Neutrophil (primary cell): Measurements from ENCODE around the gene ZNF648.

Experiments
- H3K27ac ChIP-seq: fragments of 200-600 bp; sonication (generic); 2 replicates; pipeline ENCODE4 v1.5.1; 2016; ENCODE audit warnings: mild to moderate bottlenecking, moderate library complexity
- H3K27me3 ChIP-seq: fragments of 200-600 bp; sonication (generic); 2 replicates; pipeline ENCODE4 v1.6.0; 2016; ENCODE audit warnings: mild to moderate bottlenecking
- H3K36me3 ChIP-seq: fragments of 200-600 bp; sonication (generic); 2 replicates; pipeline ENCODE4 v1.5.1; 2017
- H3K4me1 ChIP-seq, 2 experiments: fragments of 200-600 bp in 1 of 2; sonication (generic) in 1 of 2; 1 replicate in 1 of 2; 2 replicates in 1 of 2; pipeline versions ENCODE4 v1.5.1 to v1.6.1; 2013 to 2016; ENCODE audit warnings: low read depth in 1 of 2, low read length in 1 of 2, mild to moderate bottlenecking in 1 of 2, moderate library complexity in 1 of 2; ENCODE audit not compliant: control insufficient read depth in 1 of 2, insufficient read depth in 1 of 2
- H3K4me3 ChIP-seq, 2 experiments: fragments of 200-600 bp in 1 of 2; sonication (generic) in 1 of 2; 1 replicate in 1 of 2; 2 replicates in 1 of 2; pipeline ENCODE4 v1.5.1; 2013 to 2016; ENCODE audit warnings: low read depth in 1 of 2, low read length in 1 of 2, mild to moderate bottlenecking in 1 of 2, moderate library complexity in 1 of 2
- H3K9me3 ChIP-seq: fragments of 200-600 bp; sonication (generic); 2 replicates; pipeline ENCODE4 v1.5.1; 2016
- CTCF ChIP-seq: fragments of 200-600 bp; sonication (generic); IDR thresholded peaks from 2 replicates; pipeline ENCODE4 v1.5.1; 2016; ENCODE audit warnings: antibody characterized with exemption

Gene ZNF648, protein sequence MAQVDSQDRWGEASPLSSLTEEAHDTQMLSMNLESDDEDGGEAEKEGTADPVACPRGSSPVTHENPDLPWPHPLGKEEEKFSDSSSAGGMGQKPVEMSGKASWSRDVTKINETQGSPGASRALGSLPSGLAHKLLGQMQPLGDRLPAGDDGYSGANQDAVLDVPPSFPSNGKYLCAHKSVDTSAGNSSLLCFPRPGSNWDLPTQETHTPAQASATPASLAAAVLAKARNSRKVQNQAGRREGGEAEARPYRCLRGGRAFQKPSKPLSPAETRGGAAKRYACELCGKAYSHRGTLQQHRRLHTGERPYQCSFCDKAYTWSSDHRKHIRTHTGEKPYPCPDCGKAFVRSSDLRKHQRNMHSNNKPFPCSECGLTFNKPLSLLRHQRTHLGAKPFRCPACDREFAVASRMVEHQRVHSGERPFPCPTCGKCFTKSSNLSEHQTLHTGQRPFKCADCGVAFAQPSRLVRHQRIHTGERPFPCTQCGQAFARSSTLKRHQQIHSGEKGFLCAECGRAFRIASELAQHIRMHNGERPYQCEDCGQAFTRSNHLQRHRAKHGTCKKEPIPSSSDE

DNA sequence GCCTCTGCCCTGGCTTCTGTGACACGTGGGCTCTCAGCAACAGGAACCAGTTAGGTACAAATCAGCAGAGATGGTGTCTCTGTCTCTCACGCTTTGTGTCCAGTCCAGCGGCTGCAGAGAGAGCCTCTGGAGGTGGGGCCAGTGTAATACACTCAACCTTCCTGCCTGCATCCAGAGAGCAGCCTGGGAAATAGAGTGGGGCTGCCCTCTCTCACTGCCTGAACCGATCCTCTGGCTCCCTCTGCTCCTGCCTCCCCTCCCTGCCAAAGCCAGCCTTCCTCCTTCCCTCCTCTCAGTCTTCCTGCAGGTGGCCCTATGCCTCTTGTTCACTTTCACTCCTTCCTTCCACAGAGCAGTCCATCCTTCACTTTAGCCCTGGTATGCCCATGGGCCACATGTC, at the start of gene ZNF648:
TSS of gene ZNF648 (minus strand) at position 119 of the 400 bp plus-strand sequence. CDS start 3,702 bp downstream, outside the sequence.
- Histone ChIP-seq H3K27ac (no peak within 1 kb of the TSS), H3K9me3 (no peaks in the 10 kb centered on the region), H3K4me1 (no peaks in the 10 kb centered on the region), H3K4me3 (no peak within 1 kb of the TSS), H3K36me3 (no peaks in the 10 kb centered on the region), H3K27me3 (peaks cover 82% of the 10 kb centered on the region)
- no peak for TF ChIP-seq CTCF

DNA sequence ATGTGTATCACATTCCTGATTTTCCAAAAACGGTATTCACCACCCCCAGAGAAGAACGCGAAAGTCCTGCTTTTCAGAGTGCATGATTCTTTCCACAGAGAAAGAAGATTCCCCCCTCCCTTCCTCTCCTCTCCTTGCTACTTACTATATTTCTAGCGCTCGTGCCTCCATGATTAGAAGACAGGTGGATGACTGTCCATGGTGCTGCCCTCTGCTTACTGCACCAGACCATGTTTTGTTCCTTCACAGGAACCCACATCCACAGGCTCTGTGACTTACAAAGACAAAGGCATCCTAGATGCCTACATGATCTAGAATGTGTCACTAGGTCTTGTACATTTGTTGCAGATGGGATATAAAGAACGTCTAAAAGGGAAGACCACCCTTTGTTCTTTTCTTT, 49.1 kb upstream of the ZNF648 start:
- H3K27me3 ChIP-seq = peaks cover 47% of the 10 kb centered on the region
- H3K9me3 ChIP-seq = no peaks in the 10 kb centered on the region
- H3K4me1 ChIP-seq = no peaks in the 10 kb centered on the region
- TF ChIP-seq CTCF = no peak
- H3K36me3 ChIP-seq = no peaks in the 10 kb centered on the region
- H3K4me3 ChIP-seq = no peak overlapping the region
- H3K27ac ChIP-seq = no peak overlapping the region

GRCh38 chr1:182109771-182110170, 48.3 kb upstream of the ZNF648 start:
- H3K27me3 ChIP-seq = peaks cover 47% of the 10 kb centered on the region
- no peaks in the 10 kb centered on the region for H3K4me1 ChIP-seq
- no peaks in the 10 kb centered on the region for H3K36me3 ChIP-seq
- no peaks in the 10 kb centered on the region for H3K9me3 ChIP-seq
- H3K4me3 ChIP-seq = no peak overlapping the region
- no peak for TF ChIP-seq CTCF
- no peak overlapping the region for H3K27ac ChIP-seq

DNA sequence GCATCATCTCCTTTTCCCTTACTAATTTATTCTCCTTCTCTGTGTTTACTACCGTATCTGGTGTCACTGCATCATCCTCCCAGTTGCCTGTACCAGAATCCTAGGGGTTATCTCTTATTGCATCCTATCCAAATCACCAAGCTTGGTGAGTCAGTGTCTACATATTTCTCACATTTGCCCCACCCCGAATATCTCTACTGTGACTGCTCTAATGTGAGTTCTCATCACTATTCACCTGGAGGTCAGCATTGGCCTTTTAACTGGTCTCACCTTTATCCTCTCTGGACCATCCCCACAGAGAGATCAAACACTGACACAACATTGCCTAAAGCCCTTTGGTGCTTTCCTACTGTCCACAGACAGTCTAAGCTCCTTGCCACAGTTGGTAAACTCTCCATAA, 45.7 kb upstream of the ZNF648 start:
- Histone ChIP-seq H3K27me3 (peaks cover 55% of the 10 kb centered on the region), H3K27ac (no peak overlapping the region), H3K9me3 (no peaks in the 10 kb centered on the region), H3K36me3 (no peaks in the 10 kb centered on the region), H3K4me1 (no peaks in the 10 kb centered on the region), H3K4me3 (no peak overlapping the region)
- TF ChIP-seq CTCF = no peak

DNA sequence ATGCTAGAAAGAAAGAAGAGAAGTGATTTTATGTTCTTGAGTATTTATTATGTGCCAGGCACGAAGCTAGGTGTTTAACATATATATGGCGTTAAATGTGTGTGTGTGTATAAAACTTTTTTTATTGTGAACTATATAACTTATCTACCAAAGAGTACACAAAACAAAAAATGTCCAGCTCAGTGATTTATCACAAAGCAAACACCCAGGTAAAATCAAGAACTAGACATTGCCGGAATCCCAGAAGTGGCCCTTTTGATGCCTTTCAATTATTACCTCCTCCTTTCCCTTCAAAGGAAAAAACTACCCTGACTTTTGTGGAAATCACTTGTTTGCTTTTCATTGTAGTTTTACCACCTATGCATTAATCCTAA, 40.5 kb upstream of the ZNF648 start:
- H3K27ac ChIP-seq = no peak overlapping the region

More for the DNA sequence above, 40.5 kb upstream of the ZNF648 start:
- TF ChIP-seq CTCF = no peak
- Histone ChIP-seq H3K4me1 (no peaks in the 10 kb centered on the region), H3K36me3 (no peaks in the 10 kb centered on the region), H3K27me3 (peaks cover 83% of the 10 kb centered on the region), H3K9me3 (no peaks in the 10 kb centered on the region), H3K4me3 (no peak overlapping the region)
